Left ventricle myocardium superior (tissue), 1 donor: ENCODE measurements around the gene MRPL57. TPM values are rescaled to one million over a fixed set of nuclear protein-coding genes. Genes with fewer than 3 reads are reported as not detected.
"Not testable (repeated sequence)": the region's sequence is repeated elsewhere in the genome, so short reads cannot be mapped to it uniquely, and the experiment has no call there.

Source experiments
- ATAC-seq: fragments of 200-7000 bp; cut with Tn5 transposase; one replicate; pipeline ENCODE4 v1.9.1; 2020; ENCODE audit warnings: mild to moderate bottlenecking, moderate library complexity
- DNase-seq: peaks from one replicate; pipeline ENCODE4 v3.0.0-alpha.2; 2020
- intact Hi-C: fragments of 100-400 bp; cut with micrococcal nuclease; formaldehyde crosslinking; loops from one replicate; pipeline ENCODE4 v1.11.0; 2022
- long read RNA-seq: library from polyadenylated mRNA; unstranded; transcript quantifications from one replicate; pipeline ENCODE4 v2.0.0, GENCODE V29; 2021
- total RNA-seq: library from RNA; stranded (reverse); fragmentation: NEBNext Ultra II Directional; extraction: Animal tissue kit (Norgen Biotek cat#: 25700); gene quantifications from one replicate; pipeline ENCODE4 v1.2.1, GENCODE V29; 2021
- donor health status: DM: no; HTN: yes; CAD: no; lungs with severe emphysema.

The MRPL57 gene
- total RNA-seq, result 23.7 TPM
- long read RNA-seq, transcript MRPL57-201 (2 exons, 2,246 nt), result major isoform, 91 of 105 reads
- long read RNA-seq, partial matches to known transcripts, result 0 of 105 reads
- long read RNA-seq, other reads (novel, unspliced or antisense), result 14 of 105 reads

GRCh38 chr13:21176215-21176981, at the start of gene MRPL57, which contains the start of gene SKA3:
Gene MRPL57 (plus strand): TSS chr13:21176658. CDS start chr13:21176917, 259 bp downstream.
Gene SKA3 (minus strand): TSS chr13:21176552. CDS start chr13:21176477, 75 bp downstream.
- ATAC-seq (peak; percentile 98), DNase-seq (peak; percentile 96)
- intact Hi-C loops, result loop anchor here (10.0 kb wide), 1 partner anchor 232 kb away; no protein-coding TSS in a partner anchor

- ATAC-seq, result no peak
- no peak for DNase-seq
- intact Hi-C loops, result no loop called here
Observed at GRCh38 chr13:21130116-21130515, 46.3 kb upstream of the MRPL57 start.

DNA sequence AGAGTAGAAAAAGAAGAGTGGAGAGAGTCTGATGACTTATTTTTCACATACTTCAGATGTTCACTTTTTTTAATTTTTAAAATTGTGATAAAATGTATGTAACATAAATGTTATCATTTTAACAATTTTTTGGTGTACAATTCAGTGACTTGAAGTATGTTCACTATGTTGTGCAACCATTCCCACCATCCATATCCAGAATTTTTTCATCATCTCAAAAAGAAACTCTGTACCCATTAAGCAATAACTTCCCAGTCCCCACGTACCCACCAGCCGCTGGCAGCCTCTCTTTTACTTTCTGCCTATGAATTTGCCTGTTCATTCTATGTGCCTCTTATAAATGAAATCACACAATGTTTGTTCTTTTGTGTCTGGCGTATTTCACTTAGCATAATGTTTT, 43.4 kb upstream of the MRPL57 start:
- intact Hi-C loops, result no loop called here
- ATAC-seq (no peak), DNase-seq (no peak)

GRCh38 chr13:21134475-21134874, 42.0 kb upstream of the MRPL57 start:
- ATAC-seq (no peak), DNase-seq (no peak)
- intact Hi-C loops, result no loop called here

- intact Hi-C loops, ATAC-seq: not testable (repeated sequence)
Observed at GRCh38 chr13:21135833-21136232, 40.6 kb upstream of the MRPL57 start.

DNA sequence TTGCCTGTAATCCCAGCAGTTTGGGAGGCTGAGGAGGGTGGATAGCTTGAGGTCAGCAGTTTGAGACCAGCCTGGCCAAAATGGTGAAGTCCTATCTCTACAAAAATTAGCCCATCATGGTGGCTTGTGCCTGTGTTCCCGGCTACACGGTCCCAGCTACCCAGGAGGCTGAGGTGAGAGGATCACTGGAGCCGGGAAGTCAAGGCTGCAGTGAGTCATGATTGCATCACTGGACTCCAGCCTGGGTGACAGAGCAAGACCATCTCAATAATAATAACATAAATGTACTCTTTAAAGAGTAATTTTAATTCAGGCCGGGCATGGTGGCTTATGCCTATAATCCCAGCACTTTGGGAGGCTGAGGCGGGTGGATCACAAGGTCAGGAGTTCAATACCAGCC, 38.8 kb upstream of the MRPL57 start:
- DNase-seq (no peak), ATAC-seq (no peak)
- intact Hi-C loops, result no loop called here

More at GRCh38 chr13:21135833-21136232, 40.6 kb upstream of the MRPL57 start:
- DNase-seq, result not testable (repeated sequence)

DNA sequence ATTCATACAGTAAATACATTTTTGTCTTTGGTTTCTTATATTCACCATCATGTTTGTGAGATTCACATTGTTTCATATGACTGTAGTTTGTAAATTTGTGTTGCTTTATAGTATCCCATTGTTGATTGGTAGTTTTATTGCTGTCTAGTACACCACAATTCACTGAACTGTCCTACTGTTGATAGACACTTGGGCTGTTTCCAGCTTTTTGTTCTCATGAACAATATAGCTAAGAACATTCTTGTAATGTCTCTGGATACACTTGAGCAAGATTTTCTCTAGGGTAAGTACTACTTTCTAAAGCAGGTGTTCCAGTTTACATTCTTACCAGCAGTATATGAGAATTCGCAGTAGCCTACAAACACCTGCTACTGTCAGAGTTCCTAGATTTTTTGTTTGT, 37.9 kb upstream of the MRPL57 start:
- intact Hi-C loops, result no loop called here
- ATAC-seq, result no peak
- no peak for DNase-seq

GRCh38 chr13:21139374-21139773, 37.1 kb upstream of the MRPL57 start:
- intact Hi-C loops, result no loop called here
- ATAC-seq, result no peak
- no peak for DNase-seq

DNA sequence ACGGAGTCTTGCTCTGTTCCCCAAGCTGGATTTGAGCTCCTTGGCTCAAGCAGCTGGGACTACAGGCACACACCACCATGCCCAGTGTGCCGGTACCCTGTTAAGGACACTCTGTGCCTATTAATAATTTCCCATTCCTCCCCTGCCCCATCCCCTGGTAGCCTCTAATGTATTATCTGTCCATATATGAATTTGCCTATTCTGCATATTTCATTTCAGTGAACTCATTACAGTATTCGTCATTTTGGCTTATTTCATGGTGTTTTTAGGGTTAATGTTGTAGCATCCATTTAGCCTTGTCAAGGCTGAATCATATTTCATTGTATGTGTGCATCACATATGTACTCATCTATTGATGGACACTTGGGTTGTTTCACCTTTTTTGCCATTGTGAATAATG, 33.7 kb upstream of the MRPL57 start:
- ATAC-seq (no peak), DNase-seq (no peak)
- intact Hi-C loops, result no loop called here

DNA sequence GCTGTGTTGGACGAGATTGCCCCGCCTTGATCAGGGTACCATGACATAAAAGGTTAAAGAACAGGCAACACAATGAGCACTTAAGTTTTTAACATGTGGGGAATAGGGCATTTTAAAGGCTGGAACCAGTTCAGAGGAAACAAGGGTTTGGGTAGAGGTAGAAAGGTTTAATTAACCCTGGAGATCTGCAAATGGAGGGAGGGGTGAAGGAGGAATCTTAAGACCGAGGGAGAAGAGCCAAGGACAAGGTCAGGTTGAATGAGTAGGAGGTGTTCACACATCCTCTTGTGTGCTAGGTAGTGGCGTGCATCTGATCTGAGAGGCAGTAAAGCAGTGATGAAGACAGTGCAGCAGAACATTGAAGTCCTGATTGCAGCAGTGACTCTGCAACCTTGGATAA, 28.6 kb upstream of the MRPL57 start:
- DNase-seq (no peak), ATAC-seq (no peak)
- intact Hi-C loops, result no loop called here

GRCh38 chr13:21148557-21149258, 27.8 kb upstream of the MRPL57 start:
- intact Hi-C loops, result no loop called here
- ATAC-seq (no peak), DNase-seq (no peak)

GRCh38 chr13:21149568-21149967, 26.9 kb upstream of the MRPL57 start:
- no peak for DNase-seq
- intact Hi-C loops, result no loop called here
- ATAC-seq, result peak; percentile 91

DNA sequence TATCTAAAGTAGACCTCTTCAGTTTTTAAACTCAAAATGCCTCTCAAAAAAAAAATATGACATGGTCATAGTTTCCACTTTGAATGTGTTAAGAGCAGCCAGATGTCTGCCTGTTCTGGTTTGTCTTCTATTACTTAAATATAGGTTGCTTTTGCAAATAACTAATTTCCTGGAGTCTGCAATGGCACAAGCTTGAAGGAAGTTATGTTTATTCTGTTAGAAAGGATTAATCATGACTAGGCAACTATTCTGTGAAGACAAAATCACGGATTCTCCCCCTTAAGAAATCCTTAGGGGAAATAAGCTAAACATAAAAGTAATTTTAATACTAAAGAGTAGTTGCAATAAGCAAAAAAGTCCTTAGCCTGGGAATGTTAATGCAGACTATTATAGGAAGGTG, 26.4 kb upstream of the MRPL57 start:
- intact Hi-C loops, result no loop called here
- no peak for ATAC-seq
- DNase-seq, result no peak

DNA sequence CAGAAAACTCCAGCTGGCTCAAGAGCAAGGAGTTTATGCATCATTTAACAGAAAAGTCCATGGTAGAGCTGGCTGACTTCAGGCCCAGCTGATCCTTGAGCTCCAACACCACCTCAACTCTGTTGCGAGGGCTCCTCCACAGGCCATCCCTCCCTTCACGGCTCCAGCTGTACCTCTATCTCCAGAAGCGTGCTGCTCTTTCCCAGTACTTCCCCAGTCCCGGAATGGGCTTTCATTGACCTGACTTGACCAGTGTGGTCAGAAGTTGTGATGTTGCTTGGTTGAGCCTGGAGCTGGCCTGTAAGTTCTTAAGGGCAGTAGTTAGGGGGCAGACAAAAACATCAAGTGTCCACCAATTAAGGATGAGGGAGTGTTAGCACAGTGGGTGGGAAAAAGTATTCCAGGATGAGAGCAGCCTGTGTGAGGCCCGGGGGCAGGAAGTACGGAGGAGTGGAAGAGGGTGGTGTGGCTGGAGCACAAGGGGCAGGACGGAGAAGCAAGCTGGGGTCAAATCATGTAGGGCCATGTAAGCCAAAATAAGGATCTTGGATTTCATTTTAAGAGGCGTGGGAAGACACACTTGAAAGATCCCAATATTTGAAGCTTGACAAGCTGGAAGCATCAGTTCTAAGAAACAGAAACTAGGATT, 24.1 kb upstream of the MRPL57 start:
- intact Hi-C loops, result no loop called here
- DNase-seq, result no peak
- no peak for ATAC-seq

DNA sequence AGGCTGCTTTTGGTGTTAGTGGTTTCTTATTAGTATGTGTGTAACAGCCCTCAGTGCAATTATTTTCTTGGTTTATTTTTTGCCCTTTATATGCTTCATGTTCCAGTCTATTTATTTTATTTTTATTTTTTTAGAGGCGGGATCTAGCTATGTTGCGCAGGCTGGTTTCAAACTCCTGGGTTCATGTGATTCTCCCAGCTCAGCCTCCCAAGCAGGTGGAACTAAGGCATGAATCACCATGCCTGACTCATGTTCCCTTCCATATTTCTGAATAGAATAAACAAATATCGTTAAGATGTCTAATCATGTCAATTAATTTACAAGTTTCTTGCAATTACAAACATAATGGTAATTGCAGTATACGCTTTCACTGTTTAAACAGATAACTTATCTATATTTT, 11.8 kb upstream of the MRPL57 start:
- ATAC-seq, result no peak
- intact Hi-C loops, result no loop called here
- DNase-seq, result no peak

- not testable (repeated sequence) for ATAC-seq, DNase-seq
Observed at GRCh38 chr13:21165606-21166005, 10.9 kb upstream of the MRPL57 start.

DNA sequence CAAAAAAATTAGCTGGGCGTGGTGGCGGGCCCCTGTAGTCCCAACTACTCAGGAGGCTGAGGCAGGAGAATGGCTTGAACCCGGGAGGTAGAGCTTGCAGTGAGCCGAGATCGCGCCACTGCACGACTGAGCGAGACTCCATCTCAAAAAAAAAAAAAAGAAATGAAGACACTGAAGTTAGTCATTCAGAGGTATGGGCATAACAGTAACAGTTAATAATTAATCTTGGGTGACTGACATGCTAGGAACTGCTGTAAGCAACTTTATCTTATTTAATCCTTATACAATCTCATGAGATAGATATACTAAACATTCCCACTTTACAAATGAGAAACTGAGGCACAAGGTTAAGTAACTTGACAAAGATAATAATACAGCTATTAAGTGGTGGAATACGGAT, 5.0 kb upstream of the MRPL57 start:
- intact Hi-C loops, result loop anchor here (10.0 kb wide), 1 partner anchor 227 kb away; no protein-coding TSS in a partner anchor
- DNase-seq, result no peak
- ATAC-seq, result no peak

More at GRCh38 chr13:21165606-21166005, 10.9 kb upstream of the MRPL57 start:
- intact Hi-C loops, result not testable (repeated sequence)

DNA sequence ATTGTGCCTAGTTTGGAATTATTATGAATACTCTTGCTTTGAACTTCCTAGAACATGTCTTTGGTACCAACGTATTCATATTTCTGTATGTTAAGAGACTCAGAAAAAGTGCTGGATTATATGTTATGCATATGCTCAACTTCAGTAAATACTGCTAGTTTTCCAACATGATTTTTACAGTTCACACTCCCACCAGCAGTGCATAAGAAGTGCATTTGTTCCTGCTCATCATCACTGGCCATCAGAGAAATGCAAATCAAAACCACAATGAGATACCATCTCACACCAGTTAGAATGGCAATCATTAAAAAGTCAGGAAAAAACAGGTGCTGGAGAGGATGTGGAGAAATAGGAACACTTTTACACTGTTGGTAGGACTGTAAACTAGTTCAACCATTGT, 2.7 kb upstream of the MRPL57 start:
- ATAC-seq, DNase-seq: not testable (repeated sequence)
- intact Hi-C loops, result loop anchor here (10.0 kb wide), 1 partner anchor 229 kb away; no protein-coding TSS in a partner anchor

DNA sequence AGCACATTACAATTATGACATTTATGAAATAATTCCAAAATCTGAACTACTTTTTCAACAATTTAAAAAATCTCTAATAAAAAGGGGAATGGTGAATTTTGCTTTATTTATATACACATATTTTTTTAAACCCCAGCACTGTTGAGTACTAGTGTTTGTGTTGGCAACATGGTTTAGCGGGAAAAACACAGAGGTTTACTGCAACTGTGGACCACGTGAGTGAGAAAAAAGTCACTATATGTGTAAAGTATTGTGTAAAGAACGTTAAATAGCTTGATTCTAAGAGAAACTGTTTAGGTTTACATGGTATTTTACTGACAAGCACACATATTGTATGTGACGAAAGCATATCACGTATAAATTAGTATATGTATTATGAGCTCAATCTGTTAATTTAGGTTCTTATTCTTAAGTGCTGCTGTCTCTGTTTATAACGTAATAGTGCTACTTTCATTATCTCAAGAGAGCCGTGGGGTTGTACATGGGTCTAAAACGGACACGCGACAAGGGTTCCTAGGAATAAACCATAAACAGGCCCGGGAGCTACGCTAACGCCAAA, 723 bp upstream of the MRPL57 start:
- no peak for DNase-seq
- no peak for ATAC-seq
- intact Hi-C loops, result loop anchor here (10.0 kb wide), 1 partner anchor 231 kb away; no protein-coding TSS in a partner anchor
